Progenitor cell of endocrine pancreas (in vitro differentiated cells): ENCODE results near the gene ZNF362. TPM values are rescaled to one million over a fixed set of nuclear protein-coding genes. Genes with fewer than 3 reads are reported as not detected.

ENCODE experiments used
- DNase-seq: peaks from one replicate; pipeline ENCODE4 v3.0.0; 2021; ENCODE audit warnings: low spot score; ENCODE audit not compliant: unreplicated experiment
- H3K27ac Mint-ChIP-seq: 2 replicates; pipeline ENCODE4 v1.8.0; 2021; ENCODE audit warnings: mild to moderate bottlenecking, moderate library complexity, mixed read lengths
- H3K27me3 Mint-ChIP-seq: 2 replicates; pipeline ENCODE4 v1.8.0; 2021; ENCODE audit warnings: mixed read lengths
- H3K36me3 Mint-ChIP-seq: 2 replicates; pipeline ENCODE4 v1.8.0; 2022; ENCODE audit warnings: mixed read lengths; ENCODE audit not compliant: insufficient read depth
- H3K4me1 Mint-ChIP-seq: 2 replicates; pipeline ENCODE4 v1.8.0; 2021; ENCODE audit warnings: low read depth, mixed read lengths
- H3K4me3 Mint-ChIP-seq: 2 replicates; pipeline ENCODE4 v1.8.0; 2021; ENCODE audit warnings: low read depth, mild to moderate bottlenecking, moderate library complexity, mixed read lengths
- H3K9me3 Mint-ChIP-seq: 2 replicates; pipeline ENCODE4 v1.8.0; 2021; ENCODE audit warnings: low read depth, mixed read lengths
- total RNA-seq: library from RNA; stranded (reverse); gene quantifications from 2 replicates; pipeline ENCODE4 v1.2.1, GENCODE V29; 2021
- TF ChIP-seq, protein P1 (sequence below): fragments of 200-600 bp; sonication (generic); IDR thresholded peaks from one replicate; pipeline ENCODE4 v1.5.0; 2021; ENCODE audit warnings: antibody characterized with exemption, mild to moderate bottlenecking; ENCODE audit not compliant: unreplicated experiment

The ZNF362 gene
- total RNA-seq, 1 donor from 2014 or later, result 79.3 TPM

DNA sequence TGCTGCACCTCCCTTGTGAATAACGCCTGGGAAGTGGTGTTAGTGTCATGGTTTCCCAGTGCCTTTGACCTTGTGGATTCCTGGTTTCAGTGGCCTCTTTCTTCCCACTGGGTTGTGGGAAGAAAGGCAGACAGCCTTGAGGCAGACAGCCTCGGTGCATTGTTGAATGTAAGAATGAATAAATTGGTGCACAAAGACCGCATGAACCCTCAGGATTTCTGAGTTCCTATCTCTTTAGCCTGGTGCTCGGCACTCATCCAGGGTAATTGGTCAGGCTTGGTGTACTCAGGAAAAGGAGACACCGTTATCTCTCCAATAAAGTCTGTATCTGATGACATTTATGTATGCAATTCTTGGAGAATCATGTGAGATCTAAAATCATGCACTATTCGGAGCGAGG lies 5.1 kb downstream of the ZNF362 start:
- Mint-ChIP-seq H3K36me3 (peaks cover 5% of the 10 kb centered on the region), H3K27me3 (no peaks in the 10 kb centered on the region), H3K27ac (peak overlapping the region; percentile 53), H3K4me3 (no peak overlapping the region), H3K4me1 (peaks cover 27% of the 10 kb centered on the region), H3K9me3 (no peaks in the 10 kb centered on the region)
- TF ChIP-seq, protein P1, sequence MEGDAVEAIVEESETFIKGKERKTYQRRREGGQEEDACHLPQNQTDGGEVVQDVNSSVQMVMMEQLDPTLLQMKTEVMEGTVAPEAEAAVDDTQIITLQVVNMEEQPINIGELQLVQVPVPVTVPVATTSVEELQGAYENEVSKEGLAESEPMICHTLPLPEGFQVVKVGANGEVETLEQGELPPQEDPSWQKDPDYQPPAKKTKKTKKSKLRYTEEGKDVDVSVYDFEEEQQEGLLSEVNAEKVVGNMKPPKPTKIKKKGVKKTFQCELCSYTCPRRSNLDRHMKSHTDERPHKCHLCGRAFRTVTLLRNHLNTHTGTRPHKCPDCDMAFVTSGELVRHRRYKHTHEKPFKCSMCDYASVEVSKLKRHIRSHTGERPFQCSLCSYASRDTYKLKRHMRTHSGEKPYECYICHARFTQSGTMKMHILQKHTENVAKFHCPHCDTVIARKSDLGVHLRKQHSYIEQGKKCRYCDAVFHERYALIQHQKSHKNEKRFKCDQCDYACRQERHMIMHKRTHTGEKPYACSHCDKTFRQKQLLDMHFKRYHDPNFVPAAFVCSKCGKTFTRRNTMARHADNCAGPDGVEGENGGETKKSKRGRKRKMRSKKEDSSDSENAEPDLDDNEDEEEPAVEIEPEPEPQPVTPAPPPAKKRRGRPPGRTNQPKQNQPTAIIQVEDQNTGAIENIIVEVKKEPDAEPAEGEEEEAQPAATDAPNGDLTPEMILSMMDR, result no peak
- DNase-seq, result no peak

GRCh38 chr1:33263890-33264504 lies 7.7 kb downstream of the ZNF362 start:
- H3K36me3 Mint-ChIP-seq, result peaks cover 5% of the 10 kb centered on the region
- DNase-seq, result no peak
- peaks cover 20% of the 10 kb centered on the region for H3K4me1 Mint-ChIP-seq
- TF ChIP-seq, protein P1, result no peak
- H3K4me3 Mint-ChIP-seq, result no peak overlapping the region
- H3K9me3 Mint-ChIP-seq, result no peaks in the 10 kb centered on the region
- no peaks in the 10 kb centered on the region for H3K27me3 Mint-ChIP-seq
- no peak overlapping the region for H3K27ac Mint-ChIP-seq

GRCh38 chr1:33265780-33266605 lies 9.7 kb downstream of the ZNF362 start:
- TF ChIP-seq, protein P1, result no peak
- Mint-ChIP-seq H3K36me3 (peaks cover 5% of the 10 kb centered on the region), H3K4me1 (peaks cover 8% of the 10 kb centered on the region), H3K9me3 (no peaks in the 10 kb centered on the region), H3K27me3 (no peaks in the 10 kb centered on the region), H3K4me3 (no peak overlapping the region), H3K27ac (no peak overlapping the region)
- no peak for DNase-seq

- TF ChIP-seq, protein P1, result no peak
- H3K9me3 Mint-ChIP-seq, result no peaks in the 10 kb centered on the region
- H3K4me3 Mint-ChIP-seq, result no peak overlapping the region
- H3K27me3 Mint-ChIP-seq, result no peaks in the 10 kb centered on the region
- H3K27ac Mint-ChIP-seq, result no peak overlapping the region
- peaks cover 8% of the 10 kb centered on the region for H3K4me1 Mint-ChIP-seq
- no peak for DNase-seq
- H3K36me3 Mint-ChIP-seq, result peaks cover 4% of the 10 kb centered on the region
Observed at GRCh38 chr1:33266766-33267165, 10.5 kb downstream of the ZNF362 start.

DNA sequence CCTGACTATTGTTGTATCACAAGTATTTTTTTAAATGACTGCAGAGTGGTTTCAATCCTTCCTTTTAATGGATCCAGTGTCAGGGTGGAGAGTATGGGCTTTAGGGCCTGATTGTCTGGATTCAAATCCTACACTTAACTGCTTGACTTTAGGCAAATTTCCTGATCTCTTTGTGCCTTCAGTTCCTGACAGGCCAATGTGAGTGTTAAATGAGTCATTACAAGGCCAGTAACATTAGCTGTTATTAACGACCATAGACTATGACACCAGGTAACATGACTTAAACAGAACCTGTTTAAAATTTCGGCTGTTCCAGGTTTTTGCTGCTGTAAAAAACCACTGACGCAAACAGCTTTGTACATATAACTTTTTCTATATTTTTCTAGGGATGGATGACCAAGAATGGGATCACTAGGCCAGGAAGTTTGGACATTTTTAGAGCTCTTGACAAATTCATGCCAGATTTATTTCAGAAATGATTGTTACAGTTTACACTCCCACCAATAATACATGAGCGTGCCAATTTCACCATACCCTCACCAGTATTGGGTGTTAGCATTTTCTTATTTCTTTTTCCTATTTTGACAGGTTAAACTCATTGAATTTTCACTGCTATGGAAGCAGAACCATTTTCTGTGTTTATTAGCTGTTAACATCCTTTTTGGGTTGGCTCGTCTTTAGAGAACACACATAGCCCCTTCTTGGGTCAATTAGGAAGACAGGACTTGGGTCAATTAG lies 11.3 kb downstream of the ZNF362 start:
- peaks cover 3% of the 10 kb centered on the region for H3K36me3 Mint-ChIP-seq
- TF ChIP-seq, protein P1, result no peak
- no peaks in the 10 kb centered on the region for H3K27me3 Mint-ChIP-seq
- peak overlapping the region; percentile 35 for H3K27ac Mint-ChIP-seq
- H3K4me3 Mint-ChIP-seq, result no peak overlapping the region
- peaks cover 8% of the 10 kb centered on the region for H3K4me1 Mint-ChIP-seq
- DNase-seq, result no peak
- no peaks in the 10 kb centered on the region for H3K9me3 Mint-ChIP-seq
